Stimulated activated CD4-positive, alpha-beta T cell treated with anti-CD3 and anti-CD28 coated beads, Interleukin-12 subunit alpha, Interleukin-12 subunit beta, amount 100 ng/mL, for 24 hours (primary cell): ENCODE measurements around the gene PTPRQ.
"Not testable (repeated sequence)": the region's sequence is repeated elsewhere in the genome, so short reads cannot be mapped to it uniquely, and the experiment has no call there.

ENCODE experiments used
- DNase-seq, 2 experiments: peaks; one replicate each; pipeline ENCODE4 v3.0.0-alpha.2; 2020; ENCODE audit warnings: low read depth in 2 of 2

PTPRQ gene

GRCh38 chr12:80472911-80473500 is 29.0 kb downstream of the PTPRQ start:
- DNase-seq, result no peak

- not testable (repeated sequence) for DNase-seq
These were observed 33.6 kb downstream of the PTPRQ start for GRCh38 chr12:80477521-80478145.

- no peak for DNase-seq
These were observed 40.7 kb downstream of the PTPRQ start for GRCh38 chr12:80484746-80485145.

- DNase-seq, result no peak
These were observed 41.4 kb downstream of the PTPRQ start for GRCh38 chr12:80485222-80485987.

GRCh38 chr12:80490329-80490728 is 46.3 kb downstream of the PTPRQ start:
- DNase-seq, result no peak

- no peak for DNase-seq
These were observed 47.1 kb downstream of the PTPRQ start for GRCh38 chr12:80491166-80491565.

- no peak for DNase-seq
These were observed 49.4 kb downstream of the PTPRQ start for GRCh38 chr12:80493466-80493865.

GRCh38 chr12:80494836-80495235 is 50.8 kb downstream of the PTPRQ start:
- no peak for DNase-seq

- no peak for DNase-seq
These were observed 54.2 kb downstream of the PTPRQ start for GRCh38 chr12:80498059-80498728.

- no peak for DNase-seq
These were observed 60.5 kb downstream of the PTPRQ start for GRCh38 chr12:80504389-80505163.

- DNase-seq, result no peak
These were observed 65.9 kb downstream of the PTPRQ start for GRCh38 chr12:80509781-80510556.

- no peak for DNase-seq
These were observed 68.7 kb downstream of the PTPRQ start for GRCh38 chr12:80512781-80513180.

GRCh38 chr12:80513211-80513610 is 69.2 kb downstream of the PTPRQ start:
- DNase-seq, result no peak

- no peak for DNase-seq
These were observed 73.6 kb downstream of the PTPRQ start for GRCh38 chr12:80517655-80518054.

- no peak for DNase-seq
These were observed 87.6 kb downstream of the PTPRQ start for GRCh38 chr12:80531646-80532045.

- DNase-seq, result no peak
These were observed 95.0 kb downstream of the PTPRQ start for GRCh38 chr12:80539029-80539428.

GRCh38 chr12:80549298-80549697 is 105.3 kb downstream of the PTPRQ start:
- DNase-seq, result no peak

GRCh38 chr12:80551897-80552296 is 107.9 kb downstream of the PTPRQ start:
- no peak for DNase-seq

GRCh38 chr12:80553316-80553715 is 109.3 kb downstream of the PTPRQ start:
- no peak for DNase-seq

- DNase-seq, result no peak
These were observed 112.5 kb downstream of the PTPRQ start for GRCh38 chr12:80556566-80556965.

- DNase-seq, result no peak
These were observed 115.7 kb downstream of the PTPRQ start for GRCh38 chr12:80559766-80560165.
